ENCODE measurements around the gene MYO1D. TPM values are rescaled to one million over a fixed set of nuclear protein-coding genes. Genes with fewer than 3 reads are reported as not detected.
"Not testable (repeated sequence)": the region's sequence is repeated elsewhere in the genome, so short reads cannot be mapped to it uniquely, and the experiment has no call there.

Gene MYO1D
- total RNA-seq, 1 experiment from 2014 or later = 35.7 TPM

- ATAC-seq (no peak), DNase-seq (ENCODE audit: low read depth, low spot score) (no peak)
- RAD21 ChIA-PET (ENCODE audit: low non-redundant PET in 1 of 2, low total read pairs in 2 of 2, uncharacterized antibody in 2 of 2, unreplicated experiment in 2 of 2) = interaction anchor here in 1 of 2 experiments (0.8 kb wide), 1 partner anchor 9 kb away, joined by 3 read pairs; no protein-coding TSS in a partner anchor
- Histone ChIP-seq H3K9ac (ENCODE audit: low read length) (no peak overlapping the region), H3K9me2 (ENCODE audit: insufficient read depth) (no peaks in the 10 kb centered on the region), H3K27ac (ENCODE audit: low read depth, low read length) (no peak overlapping the region), H3K27me3 (ENCODE audit: insufficient read depth, low read length) (no peaks in the 10 kb centered on the region), H3K9me3 (ENCODE audit: control insufficient read depth in 1 of 2, insufficient read depth in 1 of 2, low read depth in 1 of 2, low read length in 2 of 2) (no peaks in the 10 kb centered on the region), H3K4me2 (ENCODE audit: low read length) (no peak overlapping the region), H3K4me3 (replicated peaks in 1 of 2; ENCODE audit: low read depth in 1 of 2, low read length in 2 of 2) (no peak overlapping the region), H2AFZ (ENCODE audit: low read depth, low read length, poor library complexity, severe bottlenecking) (no peak overlapping the region), H3K4me1 (ENCODE audit: control insufficient read depth in 1 of 2, insufficient read depth in 2 of 2, low read length in 2 of 2) (no peaks in the 10 kb centered on the region), H3K36me3 (ENCODE audit: control insufficient read depth in 1 of 2, insufficient read depth in 2 of 2, low read length in 2 of 2) (no peaks in the 10 kb centered on the region), H3K79me2 (ENCODE audit: insufficient read depth, low read length) (no peaks in the 10 kb centered on the region), H4K20me1 (ENCODE audit: insufficient read depth) (no peaks in the 10 kb centered on the region)
- CTCF ChIA-PET = interaction anchor here (1.2 to 1.3 kb wide), 2 partner anchors 11 to 137 kb away, joined by 3 to 7 read pairs; no protein-coding TSS in a partner anchor
- BruUV-seq (replicated peaks) = no TSS peak
- intact Hi-C loops (cut with micrococcal nuclease) = no loop called here
- POLR2A ChIA-PET = no interaction called here
- no peak for TF ChIP-seq SIN3A (IDR thresholded peaks at IDR 0.05; ENCODE audit: low read depth)
- TF ChIP-seq, protein P1, sequence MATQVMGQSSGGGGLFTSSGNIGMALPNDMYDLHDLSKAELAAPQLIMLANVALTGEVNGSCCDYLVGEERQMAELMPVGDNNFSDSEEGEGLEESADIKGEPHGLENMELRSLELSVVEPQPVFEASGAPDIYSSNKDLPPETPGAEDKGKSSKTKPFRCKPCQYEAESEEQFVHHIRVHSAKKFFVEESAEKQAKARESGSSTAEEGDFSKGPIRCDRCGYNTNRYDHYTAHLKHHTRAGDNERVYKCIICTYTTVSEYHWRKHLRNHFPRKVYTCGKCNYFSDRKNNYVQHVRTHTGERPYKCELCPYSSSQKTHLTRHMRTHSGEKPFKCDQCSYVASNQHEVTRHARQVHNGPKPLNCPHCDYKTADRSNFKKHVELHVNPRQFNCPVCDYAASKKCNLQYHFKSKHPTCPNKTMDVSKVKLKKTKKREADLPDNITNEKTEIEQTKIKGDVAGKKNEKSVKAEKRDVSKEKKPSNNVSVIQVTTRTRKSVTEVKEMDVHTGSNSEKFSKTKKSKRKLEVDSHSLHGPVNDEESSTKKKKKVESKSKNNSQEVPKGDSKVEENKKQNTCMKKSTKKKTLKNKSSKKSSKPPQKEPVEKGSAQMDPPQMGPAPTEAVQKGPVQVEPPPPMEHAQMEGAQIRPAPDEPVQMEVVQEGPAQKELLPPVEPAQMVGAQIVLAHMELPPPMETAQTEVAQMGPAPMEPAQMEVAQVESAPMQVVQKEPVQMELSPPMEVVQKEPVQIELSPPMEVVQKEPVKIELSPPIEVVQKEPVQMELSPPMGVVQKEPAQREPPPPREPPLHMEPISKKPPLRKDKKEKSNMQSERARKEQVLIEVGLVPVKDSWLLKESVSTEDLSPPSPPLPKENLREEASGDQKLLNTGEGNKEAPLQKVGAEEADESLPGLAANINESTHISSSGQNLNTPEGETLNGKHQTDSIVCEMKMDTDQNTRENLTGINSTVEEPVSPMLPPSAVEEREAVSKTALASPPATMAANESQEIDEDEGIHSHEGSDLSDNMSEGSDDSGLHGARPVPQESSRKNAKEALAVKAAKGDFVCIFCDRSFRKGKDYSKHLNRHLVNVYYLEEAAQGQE (IDR thresholded peaks at IDR 0.05; ENCODE audit: low read depth) = no peak
- no peak for TF ChIP-seq JUND (IDR thresholded peaks at IDR 0.05)
- TF ChIP-seq YY1 (IDR thresholded peaks at IDR 0.05; ENCODE audit: extremely low read depth, insufficient replicate concordance, low read depth, low read length) = no peak
- TF ChIP-seq SRF (IDR thresholded peaks at IDR 0.05; ENCODE audit: low read depth) = no peak
- no peak for TF ChIP-seq EGR1 (IDR thresholded peaks at IDR 0.05; ENCODE audit: low read depth)
- TF ChIP-seq EZH2phosphoT487 (IDR thresholded peaks at IDR 0.05; ENCODE audit: borderline replicate concordance) = no peak
- TF ChIP-seq ZNF274 (IDR thresholded peaks at IDR 0.05; ENCODE audit: low read depth, low read length) = no peak
Measured at GRCh38 chr17:32920293-32920692, 43.4 kb upstream of the MYO1D start.

DNA sequence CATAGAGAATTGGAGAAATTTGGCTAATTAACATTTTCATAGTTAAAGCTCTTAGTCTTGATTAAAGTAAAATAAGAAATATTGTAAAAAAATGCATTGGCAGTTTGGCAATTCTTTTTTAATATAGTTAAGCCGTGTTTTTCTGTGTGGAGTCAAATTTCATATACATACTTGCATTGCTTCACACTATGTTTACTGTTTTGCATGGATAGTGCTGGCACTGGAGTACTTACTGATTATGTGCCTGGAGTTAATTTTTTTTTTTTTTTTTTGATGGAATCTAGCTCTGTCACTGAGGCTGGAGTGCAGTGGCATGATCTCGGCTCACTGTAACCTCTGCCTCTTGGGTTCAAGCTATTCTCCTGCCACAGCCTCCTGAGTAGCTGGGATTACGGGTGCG lies 43.0 kb upstream of the MYO1D start:
- CTCF ChIA-PET = interaction anchor here (1.3 kb wide), 1 partner anchor 10 kb away, joined by 7 read pairs; no protein-coding TSS in a partner anchor

More for the DNA sequence above, 43.0 kb upstream of the MYO1D start:
- H4K20me1 ChIP-seq (ENCODE audit: insufficient read depth); BruUV-seq (replicated peaks); H3K36me3 ChIP-seq (ENCODE audit: control insufficient read depth in 1 of 2, insufficient read depth in 2 of 2, low read length in 2 of 2); H3K4me3 ChIP-seq (replicated peaks in 1 of 2; ENCODE audit: low read depth in 1 of 2, low read length in 2 of 2); H2AFZ ChIP-seq (ENCODE audit: low read depth, low read length, poor library complexity, severe bottlenecking); H3K27ac ChIP-seq (ENCODE audit: low read depth, low read length); H3K9me2 ChIP-seq (ENCODE audit: insufficient read depth); DNase-seq (ENCODE audit: low read depth, low spot score); H3K4me2 ChIP-seq (ENCODE audit: low read length); ATAC-seq; H3K79me2 ChIP-seq (ENCODE audit: insufficient read depth, low read length); H3K27me3 ChIP-seq (ENCODE audit: insufficient read depth, low read length); POLR2A ChIA-PET; H3K9me3 ChIP-seq (ENCODE audit: control insufficient read depth in 1 of 2, insufficient read depth in 1 of 2, low read depth in 1 of 2, low read length in 2 of 2); H3K4me1 ChIP-seq (ENCODE audit: control insufficient read depth in 1 of 2, insufficient read depth in 2 of 2, low read length in 2 of 2); intact Hi-C loops (cut with micrococcal nuclease); H3K9ac ChIP-seq (ENCODE audit: low read length): not testable (repeated sequence)
- RAD21 ChIA-PET (ENCODE audit: low non-redundant PET in 1 of 2, low total read pairs in 2 of 2, uncharacterized antibody in 2 of 2, unreplicated experiment in 2 of 2) = interaction anchor here in 1 of 2 experiments (0.8 kb wide), 1 partner anchor 9 kb away, joined by 3 read pairs; no protein-coding TSS in a partner anchor

All from HCT116 (cell line).